M059J (cell line): ENCODE data around the gene SP5. TPM values are rescaled to one million over a fixed set of nuclear protein-coding genes. Genes with fewer than 3 reads are reported as not detected.
"Not testable (repeated sequence)": the region's sequence is repeated elsewhere in the genome, so short reads cannot be mapped to it uniquely, and the experiment has no call there.

Source experiments
- DNase-seq: peaks from one replicate; pipeline ENCODE4 v3.0.0-alpha.2; 2012; ENCODE audit warnings: low read depth
- total RNA-seq: library from RNA; depleted of rRNA; stranded (reverse); fragments of >200 nt; shearing (Covaris generic); gene quantifications from 2 replicates; pipeline ENCODE4 v1.2.3, GENCODE V29; 2014

The SP5 gene
- total RNA-seq, 1 experiment from 2014 or later, result 0.42 TPM

DNA sequence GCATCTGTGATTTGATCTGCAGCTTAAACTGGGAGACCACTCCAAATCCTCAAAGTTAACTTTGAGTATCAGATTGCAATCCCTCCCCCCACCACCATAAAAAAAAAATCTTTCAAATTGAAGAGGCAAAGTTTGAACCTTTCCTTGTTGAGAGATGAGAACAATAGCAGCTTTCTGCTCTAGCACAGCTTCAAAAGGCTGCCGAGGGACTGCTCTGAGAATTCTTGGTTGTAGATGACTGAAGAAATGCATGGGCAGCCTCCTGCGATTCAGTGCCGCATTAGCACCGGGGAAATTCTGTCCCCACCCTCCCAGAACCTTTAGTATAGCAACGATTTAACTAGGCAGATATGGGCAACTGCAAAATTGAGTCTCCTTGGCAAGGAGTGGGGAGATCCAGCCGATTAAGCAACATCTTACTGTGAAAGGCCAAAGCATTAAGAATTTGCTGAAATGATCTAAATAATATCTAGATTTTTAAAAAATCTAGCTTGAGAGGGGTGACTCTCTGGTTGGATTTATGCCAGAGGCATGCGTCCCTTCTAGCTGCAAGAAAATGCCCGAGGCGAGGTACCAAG is 3.9 kb upstream of the SP5 start:
- no peak for DNase-seq

DNA sequence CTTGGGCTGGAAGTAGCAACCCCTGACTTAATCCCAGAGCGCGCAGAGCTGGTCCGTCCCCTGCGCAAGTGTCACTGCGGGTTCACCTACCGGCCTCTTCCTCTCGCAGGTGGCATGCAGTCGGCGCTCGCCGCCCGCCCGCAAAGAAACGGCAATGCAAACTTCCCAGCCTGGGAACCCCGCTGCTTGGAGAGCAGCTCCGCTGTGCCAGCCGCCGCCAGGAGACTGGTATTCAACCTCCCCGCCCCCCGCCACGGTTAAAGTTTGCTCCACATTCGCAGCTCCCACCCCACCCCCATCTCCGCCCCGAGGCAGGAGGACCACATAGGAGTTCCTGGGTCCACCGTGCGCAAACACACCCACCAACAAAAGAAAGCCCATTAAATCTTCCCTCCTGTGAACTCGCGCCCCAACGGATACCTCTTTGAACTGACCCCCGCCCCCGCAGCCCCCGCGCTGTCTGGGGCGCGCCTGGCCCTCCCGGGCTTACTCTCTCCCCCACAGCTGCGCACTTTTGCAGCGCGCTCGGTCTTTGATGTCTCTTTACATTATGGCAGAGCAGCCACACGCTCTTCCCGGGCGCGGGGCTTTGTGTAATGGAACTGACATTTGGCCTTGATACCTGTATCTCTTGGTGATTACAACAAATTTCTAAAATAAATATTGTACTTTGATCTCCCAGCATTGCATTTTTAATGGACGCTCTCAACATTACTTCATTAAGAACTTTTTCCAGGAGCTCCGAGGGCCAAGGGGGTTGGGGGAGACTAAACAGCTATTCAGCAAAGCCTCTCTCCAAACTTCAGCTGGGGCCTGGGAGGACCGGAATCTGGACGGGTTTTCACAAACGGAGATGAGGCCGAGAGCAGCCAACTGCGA is 3.1 kb upstream of the SP5 start:
- no peak for DNase-seq

DNA sequence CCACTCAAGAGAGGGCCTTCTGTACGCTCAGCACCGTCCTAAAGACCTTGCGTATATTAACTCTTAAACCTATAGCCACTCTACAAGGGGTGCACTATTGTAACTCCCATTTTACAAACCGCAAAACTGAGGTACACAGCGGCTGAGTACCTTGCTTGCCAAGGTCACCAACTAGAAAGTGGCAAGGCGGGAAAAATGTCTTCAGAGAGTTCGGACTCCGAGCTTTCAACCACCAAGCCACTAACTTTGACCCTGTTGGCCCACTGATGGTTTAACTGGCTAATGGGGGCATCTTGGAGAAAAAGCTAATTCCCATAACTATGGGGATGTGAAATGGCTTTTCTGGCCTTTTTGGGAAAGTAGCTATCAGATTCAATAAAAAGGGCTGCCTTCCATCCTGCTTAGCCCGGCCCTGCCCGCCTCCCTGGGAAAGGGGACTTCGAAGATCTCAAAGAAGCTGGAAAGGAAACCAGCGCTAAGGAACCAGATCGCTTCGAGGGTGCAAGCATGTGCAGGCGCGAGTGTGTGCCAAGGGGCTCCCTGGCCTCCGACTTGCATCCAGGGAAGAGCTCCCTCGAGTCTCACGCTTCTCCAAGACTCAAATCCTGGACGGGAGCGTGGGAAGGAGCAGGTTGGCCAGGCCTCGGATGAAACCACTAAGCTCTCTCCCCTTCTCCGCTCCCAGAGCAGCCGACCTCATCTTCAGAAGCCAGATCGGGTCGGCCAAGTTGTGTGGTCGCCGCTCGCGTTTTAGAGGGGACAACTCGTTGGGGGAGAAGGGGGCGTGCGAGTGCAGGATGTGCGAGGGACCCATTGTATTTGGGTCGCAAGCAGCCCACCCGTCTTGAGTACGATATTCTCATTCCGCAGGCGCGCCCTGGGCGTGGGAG is 2.2 kb upstream of the SP5 start:
- no peak for DNase-seq

DNA sequence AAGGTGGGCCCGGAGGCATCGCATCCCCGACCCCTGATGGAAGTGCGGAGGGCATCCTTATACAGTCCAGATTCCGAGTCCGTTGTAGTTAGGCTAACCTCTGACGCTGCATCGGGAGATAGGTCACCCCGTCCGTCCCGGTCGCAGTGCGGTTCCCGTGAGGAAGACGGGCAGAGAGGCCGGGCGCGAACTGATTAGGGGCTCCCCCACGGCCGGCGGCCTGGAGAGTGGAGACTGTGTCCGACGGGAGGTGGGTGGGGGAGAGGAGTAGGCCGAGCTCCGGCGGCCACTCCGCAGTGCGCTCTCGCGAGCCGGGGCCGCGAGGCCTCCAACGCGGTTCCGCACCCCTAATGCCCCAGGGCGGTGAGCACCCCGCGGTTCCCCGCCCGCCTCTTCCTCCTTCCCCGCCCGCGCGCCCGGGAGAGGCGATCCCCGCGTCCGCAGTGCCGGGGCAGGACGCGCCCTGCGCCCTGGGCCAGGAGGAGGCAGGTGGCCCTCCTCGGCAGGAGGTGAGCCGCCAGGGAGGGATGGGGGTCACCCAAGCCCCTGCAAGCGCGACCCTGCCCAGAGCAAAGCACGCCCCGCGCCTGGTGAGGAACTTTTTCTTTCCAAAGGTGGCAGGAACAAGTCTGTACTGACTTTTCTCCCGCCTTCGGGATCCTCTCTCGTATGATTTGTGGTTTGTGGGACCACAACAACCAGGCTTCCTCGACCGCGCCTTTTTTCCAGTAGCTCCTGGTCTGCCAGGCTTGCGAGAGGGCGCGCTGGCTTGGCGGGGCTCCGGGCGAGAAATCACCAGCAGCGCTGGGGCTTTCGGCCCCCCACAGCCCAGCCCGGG is 1.4 kb upstream of the SP5 start:
- DNase-seq, result no peak

DNA sequence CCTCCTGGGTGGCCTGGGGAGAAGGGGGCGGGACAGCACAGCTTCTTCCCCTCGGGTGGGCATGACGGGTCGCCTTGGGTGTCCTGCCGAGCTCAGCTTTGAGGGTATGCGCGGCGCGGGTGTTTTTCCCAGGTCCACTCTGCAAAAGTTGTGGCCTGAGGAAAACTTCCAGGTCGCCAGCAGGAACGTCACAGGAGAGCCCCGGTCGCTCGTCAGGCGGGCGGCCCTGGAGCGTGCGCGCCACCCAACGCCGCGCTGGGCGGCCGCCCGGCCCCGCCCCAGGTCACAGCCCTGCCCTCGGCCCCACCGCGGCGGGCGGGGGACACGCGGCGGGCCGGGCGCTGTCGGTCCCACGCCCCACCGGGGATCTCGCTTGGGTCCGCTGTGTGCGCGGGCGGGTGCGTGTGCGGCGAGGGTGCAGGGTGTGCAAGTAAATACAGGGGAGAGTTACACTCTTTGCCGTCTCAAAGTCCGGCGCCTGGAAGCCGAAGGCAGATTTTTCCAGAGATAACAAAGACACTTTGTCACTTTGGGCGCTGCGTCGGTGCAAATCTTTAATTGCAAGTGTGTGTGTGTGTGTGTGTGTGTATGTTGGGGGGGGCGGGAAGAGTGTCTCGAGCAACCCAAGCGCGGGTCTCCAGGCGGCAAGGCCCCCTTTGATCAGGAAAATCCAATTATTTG is 616 bp upstream of the SP5 start:
- DNase-seq, result peak; percentile 11

DNA sequence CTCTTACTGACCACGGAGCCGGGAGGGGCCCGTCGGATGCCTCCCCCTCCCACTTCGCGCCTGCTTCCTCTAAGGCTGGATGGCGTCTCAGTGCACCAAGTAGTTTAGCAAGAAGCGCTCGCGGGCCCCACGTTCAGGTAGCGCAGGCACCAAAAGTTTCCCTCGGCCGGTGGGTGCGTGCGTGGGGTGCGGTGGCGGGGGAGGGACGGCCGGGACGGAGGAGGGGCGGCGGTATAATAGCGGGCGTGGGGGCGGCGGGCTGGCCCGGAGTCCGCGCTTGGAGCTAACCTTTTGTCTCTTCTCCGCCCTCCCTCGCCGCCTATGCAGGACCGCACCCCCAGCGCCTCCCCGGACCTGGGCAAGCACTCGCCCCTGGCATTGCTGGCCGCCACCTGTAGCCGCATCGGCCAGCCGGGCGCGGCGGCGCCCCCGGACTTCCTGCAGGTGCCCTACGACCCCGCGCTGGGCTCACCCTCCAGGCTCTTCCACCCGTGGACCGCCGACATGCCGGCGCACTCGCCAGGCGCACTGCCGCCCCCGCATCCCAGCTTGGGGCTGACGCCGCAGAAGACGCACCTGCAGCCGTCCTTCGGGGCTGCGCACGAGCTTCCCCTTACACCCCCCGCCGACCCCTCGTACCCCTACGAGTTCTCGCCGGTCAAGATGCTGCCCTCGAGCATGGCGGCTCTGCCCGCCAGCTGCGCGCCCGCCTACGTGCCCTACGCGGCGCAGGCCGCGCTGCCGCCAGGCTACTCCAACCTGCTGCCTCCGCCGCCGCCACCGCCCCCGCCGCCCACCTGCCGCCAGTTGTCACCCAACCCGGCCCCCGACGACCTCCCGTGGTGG is 1.0 kb downstream of the SP5 start:
- no peak for DNase-seq

DNA sequence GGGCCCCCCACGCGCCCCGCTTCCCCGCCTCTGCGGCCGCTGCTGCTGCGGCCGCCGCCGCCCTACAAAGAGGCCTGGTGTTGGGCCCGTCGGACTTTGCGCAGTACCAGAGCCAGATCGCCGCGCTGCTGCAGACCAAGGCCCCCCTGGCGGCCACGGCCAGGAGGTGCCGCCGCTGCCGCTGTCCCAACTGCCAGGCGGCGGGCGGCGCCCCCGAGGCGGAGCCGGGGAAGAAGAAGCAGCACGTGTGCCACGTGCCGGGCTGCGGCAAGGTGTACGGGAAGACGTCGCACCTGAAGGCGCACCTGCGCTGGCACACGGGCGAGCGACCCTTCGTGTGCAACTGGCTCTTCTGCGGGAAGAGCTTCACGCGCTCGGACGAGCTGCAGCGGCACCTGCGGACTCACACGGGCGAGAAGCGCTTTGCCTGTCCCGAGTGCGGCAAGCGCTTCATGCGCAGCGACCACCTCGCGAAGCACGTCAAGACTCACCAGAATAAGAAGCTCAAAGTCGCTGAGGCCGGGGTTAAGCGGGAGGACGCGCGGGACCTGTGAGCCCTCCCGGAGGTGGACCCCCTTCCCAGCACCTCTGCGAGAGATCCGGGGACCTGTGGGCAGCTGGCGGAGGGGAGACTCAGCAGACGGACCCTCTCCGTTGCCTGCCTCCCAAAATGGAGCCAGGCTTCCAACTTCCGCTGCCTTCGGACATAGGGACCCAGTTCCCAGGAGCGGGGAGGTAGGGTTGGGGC is 1.9 kb downstream of the SP5 start:
- no peak for DNase-seq

DNA sequence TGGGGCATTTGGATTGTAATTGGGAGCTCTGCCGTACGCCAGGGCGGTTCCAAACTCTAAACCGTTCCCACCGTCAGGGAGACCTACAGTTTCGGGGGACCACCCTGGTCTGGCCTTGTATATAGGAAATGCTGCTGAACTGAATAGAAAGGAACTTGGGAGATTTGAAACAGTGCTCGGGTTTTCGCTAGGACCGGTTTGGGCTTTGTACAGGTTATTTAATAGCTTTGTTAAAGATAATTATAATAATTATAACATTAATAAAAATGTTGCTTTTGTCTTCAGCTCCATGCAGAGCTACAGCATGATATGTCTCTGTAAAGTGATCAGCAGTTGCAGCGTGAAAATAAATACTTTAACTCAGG is 2.4 kb downstream of the SP5 start:
- DNase-seq, result no peak

DNA sequence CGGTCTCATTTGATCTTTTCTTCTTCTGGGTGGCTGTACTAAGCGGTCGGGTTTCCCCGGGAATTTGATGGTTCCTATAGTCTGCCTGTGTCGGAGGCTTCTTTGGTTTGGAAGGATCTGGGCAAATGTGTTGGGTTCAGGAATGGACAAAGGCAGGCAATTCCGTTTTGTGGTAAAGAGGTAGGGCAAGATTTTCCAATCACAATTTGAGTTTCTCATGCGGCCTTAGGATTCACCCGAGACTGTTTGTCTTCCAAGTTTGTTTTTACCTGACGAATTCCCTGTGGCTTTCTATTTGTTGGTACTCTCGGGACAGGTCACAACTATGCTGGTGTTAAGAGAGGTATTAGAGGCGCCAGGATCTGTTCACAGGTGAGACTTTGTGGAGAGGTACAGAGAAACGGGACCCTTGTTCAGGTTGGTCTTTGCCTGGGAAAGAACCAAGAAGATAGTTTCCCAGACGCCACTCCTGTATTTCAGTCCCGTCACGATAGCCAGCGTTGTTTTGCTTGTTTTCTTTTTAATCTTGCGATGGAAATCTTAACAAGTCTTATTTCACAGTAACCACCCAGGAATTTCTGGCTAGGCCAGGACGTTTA is 3.0 kb downstream of the SP5 start:
- DNase-seq, result no peak

DNA sequence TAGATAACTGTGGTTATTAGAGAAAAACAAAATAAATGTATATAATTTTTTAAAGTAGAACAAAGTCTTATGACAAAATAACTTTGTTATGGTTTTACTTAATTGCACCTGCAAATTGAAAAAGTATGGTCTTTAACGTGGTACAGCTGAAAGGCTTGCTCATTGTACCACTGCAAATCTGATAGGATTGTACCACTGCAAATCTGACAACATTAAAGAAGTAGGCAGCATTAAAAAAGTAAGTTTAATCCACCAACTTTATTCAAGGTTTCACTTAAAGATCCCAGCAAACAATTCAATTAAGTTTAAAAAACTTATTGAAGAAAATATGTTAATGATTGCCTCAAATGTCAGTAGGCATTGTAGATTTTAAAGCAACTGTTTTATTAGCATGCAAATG is 4.7 kb downstream of the SP5 start:
- DNase-seq, result no peak

DNA sequence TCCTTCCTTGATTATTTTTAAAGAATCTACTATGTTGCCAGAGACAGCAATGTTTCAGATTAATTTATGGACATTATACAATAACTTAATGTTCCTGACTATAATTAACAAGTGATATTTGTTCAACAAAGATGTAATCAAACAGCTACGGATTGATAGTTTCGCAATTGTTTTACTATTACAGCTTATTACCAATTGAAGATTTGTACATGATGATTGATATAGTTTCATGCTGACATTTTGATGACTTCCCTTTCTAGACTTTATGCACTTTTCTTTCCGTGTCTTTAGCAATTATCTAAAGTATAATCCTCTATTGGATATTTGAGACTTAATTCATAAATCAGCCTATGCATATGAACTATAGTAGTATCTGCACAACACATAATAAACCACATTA is 6.5 kb downstream of the SP5 start:
- no peak for DNase-seq

DNA sequence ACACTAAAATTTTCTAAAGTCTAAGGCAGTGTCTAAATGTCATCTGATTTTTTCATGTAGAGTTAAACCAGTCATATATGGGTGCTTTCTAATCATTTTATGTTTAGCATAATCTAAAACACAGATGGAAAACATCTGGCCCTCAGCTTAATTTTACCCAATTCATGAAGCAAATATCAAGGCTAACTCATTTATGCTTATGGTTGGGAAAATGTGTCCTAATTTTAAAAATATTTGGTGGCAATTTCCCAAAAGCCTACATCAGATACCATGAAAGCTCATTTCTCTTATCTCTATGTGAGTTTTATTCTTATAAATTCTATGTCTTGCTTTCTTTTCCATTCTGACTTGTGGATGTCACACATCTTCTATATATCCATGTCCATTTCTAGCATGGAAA is 7.2 kb downstream of the SP5 start:
- no peak for DNase-seq

DNA sequence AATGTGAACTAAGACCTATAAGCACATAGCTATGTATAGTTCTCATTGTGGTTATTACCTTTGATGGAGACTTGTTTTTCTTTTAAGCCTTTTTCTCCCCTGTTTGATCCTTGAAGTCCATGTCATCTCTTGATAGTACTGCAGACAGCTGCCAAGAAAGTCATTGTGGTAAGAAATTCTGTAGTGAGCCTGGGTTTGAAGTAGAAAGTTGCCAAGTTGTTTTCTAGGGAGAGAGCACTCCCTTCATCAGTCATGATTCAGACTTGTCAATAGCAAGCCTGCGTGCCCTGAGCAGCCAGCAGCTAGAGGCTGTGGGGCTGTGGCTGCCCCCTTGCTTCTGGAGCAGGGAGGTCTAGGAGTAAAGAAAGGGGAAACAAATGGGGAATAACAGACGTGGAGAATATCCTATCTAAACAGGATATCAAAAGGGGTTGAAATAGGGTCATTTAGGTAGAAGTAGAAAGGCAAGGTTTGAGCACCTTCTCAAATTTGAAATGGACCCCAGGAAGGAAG is 8.4 kb downstream of the SP5 start:
- no peak for DNase-seq

DNA sequence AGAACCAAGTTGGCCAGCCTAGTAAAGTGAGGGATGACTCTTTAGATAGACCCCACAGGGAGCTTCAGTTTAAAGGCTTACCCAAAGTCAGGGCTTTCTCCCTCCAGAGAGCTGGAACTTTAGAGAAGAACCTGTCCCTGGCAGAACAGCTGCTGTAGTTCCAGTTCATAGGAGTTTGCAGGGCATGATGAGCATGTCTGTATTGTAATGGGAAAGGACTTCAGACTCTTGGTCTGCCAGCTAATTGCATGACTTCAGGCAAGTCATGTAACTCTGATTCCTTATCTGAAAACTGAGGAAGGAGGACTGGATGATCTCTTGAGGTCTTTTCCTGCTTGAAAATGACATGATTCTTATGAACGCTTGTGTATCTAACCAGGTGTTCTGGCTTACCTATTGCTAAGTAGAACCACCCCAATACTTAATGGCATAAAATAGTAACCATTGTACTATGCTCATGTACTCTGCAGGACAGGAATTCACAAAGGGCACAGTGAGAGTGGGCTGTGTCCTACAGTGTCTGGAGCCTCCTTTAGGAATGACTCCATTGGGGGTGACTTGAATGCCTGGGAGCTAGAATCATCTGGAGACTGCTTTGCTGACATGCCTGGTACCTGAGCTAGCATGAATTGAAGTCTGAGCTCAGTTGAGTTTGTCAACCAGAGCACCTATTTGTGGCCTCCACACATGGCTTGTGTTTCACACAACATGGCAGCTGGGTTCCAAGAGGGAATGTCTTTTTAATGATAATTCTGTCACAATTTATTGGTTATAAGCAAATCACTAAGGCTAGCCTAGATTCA is 18.9 kb downstream of the SP5 start:
- DNase-seq, result no peak

DNA sequence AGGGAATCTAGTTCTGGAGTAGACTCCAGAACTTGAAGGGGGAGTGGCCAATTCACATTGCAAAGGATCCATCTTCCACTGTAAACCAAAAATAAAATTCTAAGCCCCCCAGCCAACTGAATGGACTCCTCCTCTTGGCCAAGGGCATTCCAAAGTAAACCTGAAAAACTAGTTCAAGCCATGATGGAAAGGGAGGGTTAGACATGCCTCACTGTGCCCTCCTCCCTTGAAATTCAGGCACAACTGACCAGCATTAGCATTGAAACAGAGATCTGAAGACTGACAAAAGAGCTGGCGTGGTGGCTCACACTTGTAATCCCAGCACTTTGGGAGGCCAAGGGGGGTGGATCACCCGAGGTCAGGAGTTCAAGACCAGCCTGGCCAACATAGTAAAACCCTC is 19.5 kb downstream of the SP5 start:
- DNase-seq, result not testable (repeated sequence)

DNA sequence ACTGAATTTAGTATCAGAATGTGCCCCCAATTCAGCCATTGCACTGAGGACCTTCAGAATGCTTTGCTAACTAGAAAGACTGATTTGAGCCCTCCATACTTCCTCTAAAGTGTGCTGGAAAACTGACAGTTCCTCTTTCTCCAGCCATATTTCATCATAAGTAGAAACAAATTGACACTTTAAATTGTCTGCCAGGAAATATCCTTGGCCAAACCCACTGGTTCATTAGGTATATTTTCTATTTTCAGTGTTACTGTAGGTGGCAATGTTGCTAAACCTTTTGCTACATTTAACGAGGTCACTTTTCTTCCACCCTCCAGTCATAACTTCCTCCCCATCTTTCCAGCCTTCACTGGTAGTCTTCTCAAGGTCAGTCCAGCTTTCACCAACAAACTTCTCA is 21.5 kb downstream of the SP5 start:
- no peak for DNase-seq

DNA sequence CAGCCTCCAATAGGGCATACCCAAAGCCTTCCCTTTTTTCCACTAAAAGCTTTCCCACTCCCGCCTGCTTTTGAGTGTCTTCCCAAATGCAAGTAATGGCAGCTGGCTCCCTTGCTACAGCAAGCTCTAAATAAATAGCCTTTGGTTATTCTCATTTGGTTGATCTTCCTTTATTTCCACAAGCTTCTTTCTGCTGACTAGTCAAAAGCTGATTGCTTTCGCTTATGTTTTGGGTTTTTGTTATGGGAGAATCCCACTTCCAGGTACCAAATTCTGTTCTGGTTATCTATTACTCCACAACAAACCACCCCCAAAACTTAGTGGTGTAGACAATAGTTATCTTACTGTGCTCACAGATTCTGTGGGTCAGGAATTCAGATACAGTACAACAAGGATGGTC is 22.3 kb downstream of the SP5 start:
- no peak for DNase-seq

DNA sequence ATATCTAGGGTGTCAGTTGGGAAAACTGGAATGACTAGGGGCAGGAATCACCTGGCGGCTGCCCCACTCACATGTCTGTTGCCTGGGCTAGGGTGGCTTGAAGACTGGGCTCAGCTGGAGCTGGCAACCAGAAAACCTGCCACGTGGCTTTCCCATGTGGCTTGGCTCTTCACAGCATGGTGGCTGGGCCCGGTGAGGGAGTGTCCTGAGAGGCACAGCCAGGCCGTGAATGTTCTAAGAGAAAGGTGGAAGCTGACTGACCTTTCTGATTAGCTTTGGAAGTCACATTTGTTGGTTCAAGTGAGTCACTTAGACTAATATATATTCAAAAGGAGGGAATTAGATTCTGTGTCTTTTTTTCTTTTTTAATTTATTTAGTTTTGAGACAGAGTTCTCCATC is 22.7 kb downstream of the SP5 start:
- DNase-seq, result peak; percentile 15
